Stimulated activated naive B cell treated with anti-CD40 and anti-IgM and Interleukin-4, amounts not matched to agents 10 μg/mL and 1 μg/mL and 100 μg/mL, for 72 hours (primary cell): Measurements from ENCODE around the gene MINAR1.
"Not testable (repeated sequence)": the region's sequence is repeated elsewhere in the genome, so short reads cannot be mapped to it uniquely, and the experiment has no call there.

ENCODE experiments used
- ATAC-seq, 2 donors: fragments of 150-1000 bp; cut with Tn5 transposase; replicated peaks; 2 replicates each; pipeline ENCODE4 v1.10.0; 2021; ENCODE audit warnings: moderate library complexity in 1 of 2
- DNase-seq: peaks from one replicate; pipeline ENCODE4 v3.0.0; 2021
- H3K27ac Mint-ChIP-seq: one replicate; pipeline ENCODE4 v1.8.0; 2022; ENCODE audit warnings: mild to moderate bottlenecking, mixed read lengths
- H3K27me3 Mint-ChIP-seq, 2 donors: one replicate each; pipeline ENCODE4 v1.8.0; 2022; ENCODE audit warnings: mixed read lengths in 2 of 2
- H3K36me3 Mint-ChIP-seq, 2 donors: one replicate each; pipeline ENCODE4 v1.8.0; 2022; ENCODE audit warnings: mixed read lengths in 2 of 2, mild to moderate bottlenecking in 1 of 2
- H3K4me1 Mint-ChIP-seq, 2 donors: one replicate each; pipeline ENCODE4 v1.8.0; 2022; ENCODE audit warnings: mixed read lengths in 2 of 2, mild to moderate bottlenecking in 1 of 2
- H3K4me3 Mint-ChIP-seq, 2 donors: one replicate each; pipeline ENCODE4 v1.8.0; 2022; ENCODE audit warnings: mild to moderate bottlenecking in 2 of 2, mixed read lengths in 2 of 2, moderate library complexity in 1 of 2
- H3K9me3 Mint-ChIP-seq, 2 donors: one replicate each; pipeline ENCODE4 v1.8.0; 2022; ENCODE audit warnings: mixed read lengths in 2 of 2, mild to moderate bottlenecking in 1 of 2

Gene MINAR1

DNA sequence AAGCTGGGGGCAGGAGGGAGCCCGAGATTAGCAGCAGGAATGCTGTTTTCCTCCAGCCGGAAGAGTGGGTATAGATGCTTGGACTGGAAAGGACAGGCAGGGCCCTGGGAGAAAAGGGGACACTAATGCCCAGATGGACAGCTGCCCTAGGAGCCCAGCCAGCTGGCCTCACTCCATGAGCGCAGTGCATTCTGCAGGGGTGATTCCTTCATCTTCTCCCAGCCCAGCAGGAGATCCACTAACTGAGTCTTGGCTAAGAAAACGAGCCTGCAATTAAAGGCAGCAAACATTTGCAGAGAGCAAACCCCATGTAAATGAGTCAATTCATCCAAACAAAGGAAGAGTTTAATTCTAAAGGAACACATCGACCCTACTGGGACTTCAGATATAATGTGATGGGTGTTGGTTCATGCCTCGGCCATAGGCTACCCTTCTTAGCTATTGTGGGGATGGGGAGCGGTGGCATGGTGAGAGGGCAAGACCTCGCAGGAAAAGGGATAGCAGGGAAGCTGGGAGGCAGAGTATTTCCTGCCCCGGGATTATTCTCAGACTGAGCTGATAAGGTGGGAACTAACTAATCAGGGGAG, 13.3 kb upstream of the MINAR1 start:
- ATAC-seq = no peak
- Mint-ChIP-seq H3K27ac (no peak overlapping the region), H3K9me3 (no peaks in the 10 kb centered on the region), H3K4me1 (no peaks in the 10 kb centered on the region), H3K27me3 (no peaks in the 10 kb centered on the region), H3K36me3 (peaks cover 2 to 22% of the 10 kb centered on the region in 2 donors), H3K4me3 (no peak overlapping the region)
- DNase-seq = no peak

DNA sequence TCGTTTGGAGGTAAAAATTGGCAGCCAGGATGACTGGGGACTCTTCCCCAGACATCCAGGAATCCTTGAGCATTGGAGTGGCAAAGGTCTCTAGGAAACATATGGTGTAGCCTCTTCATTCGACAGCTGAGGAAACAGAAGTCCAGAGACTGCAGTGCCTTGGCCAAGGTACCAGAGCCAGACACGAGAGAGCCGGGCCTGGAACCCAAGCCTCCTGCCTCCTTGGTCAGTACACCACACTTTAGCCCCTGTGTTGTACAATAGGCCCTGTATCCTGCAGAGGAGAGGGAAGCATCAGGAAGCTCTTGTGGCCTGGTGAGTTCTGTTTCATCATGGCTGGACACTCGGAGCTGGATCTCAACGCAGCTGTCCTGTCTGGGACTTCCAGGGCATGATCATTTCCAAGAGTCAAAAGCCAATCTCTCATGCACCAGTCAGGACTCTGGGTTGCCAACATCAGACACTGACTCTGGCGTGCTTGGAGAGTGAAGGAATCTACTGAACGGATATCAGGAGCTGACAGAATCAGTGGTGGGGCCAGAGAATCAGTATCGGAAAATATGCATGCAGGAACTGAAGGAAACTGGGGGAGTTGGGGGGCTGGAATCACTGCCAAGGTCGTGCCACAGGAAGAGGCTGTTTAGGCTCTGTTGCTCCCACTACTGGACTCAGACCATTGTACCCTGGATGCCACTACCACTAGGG, 6.4 kb upstream of the MINAR1 start:
- Mint-ChIP-seq H3K4me1 (no peaks in the 10 kb centered on the region), H3K27me3 (peaks cover 33 to 39% of the 10 kb centered on the region in 2 donors), H3K36me3 (peaks cover 5 to 9% of the 10 kb centered on the region in 2 donors), H3K27ac (no peak overlapping the region), H3K4me3 (no peak overlapping the region), H3K9me3 (no peaks in the 10 kb centered on the region)
- DNase-seq (no peak), ATAC-seq (no peak)

DNA sequence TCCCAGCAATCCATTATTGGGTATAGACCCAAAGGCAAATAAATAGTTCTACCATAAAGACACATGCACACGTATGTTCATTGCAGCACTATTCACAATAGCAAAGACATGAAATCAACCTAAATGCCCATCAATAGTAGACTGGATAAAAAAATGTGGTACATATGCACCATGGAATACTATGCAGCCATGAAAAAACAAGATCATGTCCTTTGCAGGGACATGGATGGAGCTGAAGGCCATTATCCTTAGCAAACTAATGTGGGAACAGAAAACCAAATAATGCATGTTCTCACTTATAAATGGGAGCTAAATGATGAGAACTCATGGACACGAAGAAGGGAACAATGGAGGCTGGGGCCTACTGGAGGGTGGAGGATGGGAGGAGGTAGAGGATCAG, 5.2 kb upstream of the MINAR1 start:
- not testable (repeated sequence) for H3K27ac Mint-ChIP-seq, ATAC-seq, DNase-seq, H3K36me3 Mint-ChIP-seq, H3K4me1 Mint-ChIP-seq, H3K9me3 Mint-ChIP-seq, H3K4me3 Mint-ChIP-seq
- H3K27me3 Mint-ChIP-seq = peaks cover 40 to 45% of the 10 kb centered on the region in 2 donors

DNA sequence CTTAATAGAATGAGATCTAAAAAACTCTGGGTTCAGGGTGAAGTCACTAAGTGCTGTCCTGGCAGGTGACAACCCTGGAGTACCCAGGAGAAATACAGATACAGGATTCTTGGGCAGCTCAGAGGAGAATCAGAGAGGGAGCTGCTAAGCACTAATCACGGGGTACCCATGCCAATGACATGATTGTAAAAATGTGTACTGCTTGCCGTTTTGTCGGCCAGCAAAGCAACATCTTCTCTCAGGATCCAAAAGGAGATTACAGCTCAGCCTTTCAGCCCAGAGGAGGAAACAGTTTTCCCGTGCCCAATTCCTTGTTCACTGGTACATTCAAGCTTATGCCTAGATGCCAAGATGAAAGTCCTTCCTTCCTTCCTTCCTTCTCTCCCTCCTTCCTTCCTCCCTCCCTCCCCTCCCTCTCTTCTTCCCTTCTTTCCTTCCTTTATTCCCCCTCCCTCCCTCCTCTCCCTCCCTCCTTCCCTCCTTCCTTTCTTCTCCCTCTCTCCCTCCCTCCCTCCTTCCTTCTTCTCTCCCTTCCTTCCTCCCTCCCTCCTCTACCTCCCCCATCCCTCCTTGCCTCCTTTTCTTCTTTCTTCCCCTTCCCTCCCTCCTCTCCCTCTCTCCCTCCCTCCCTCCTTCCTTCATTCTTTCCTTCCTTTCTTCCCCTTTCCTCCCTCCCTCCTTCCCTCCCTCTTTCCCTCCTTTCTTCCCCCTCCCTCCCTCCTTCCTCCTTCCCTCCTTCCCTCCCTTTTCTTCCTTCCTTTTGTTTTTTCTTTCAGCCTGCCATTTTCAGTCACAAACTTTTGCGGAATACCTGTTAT, 4.1 kb upstream of the MINAR1 start:
- Mint-ChIP-seq H3K27ac (no peak overlapping the region), H3K9me3 (no peaks in the 10 kb centered on the region), H3K4me1 (peaks cover 5 to 14% of the 10 kb centered on the region in 2 donors), H3K4me3 (no peak overlapping the region), H3K36me3 (peaks cover 6 to 8% of the 10 kb centered on the region in 2 donors), H3K27me3 (peaks cover 48 to 55% of the 10 kb centered on the region in 2 donors)
- no peak for DNase-seq
- no peak for ATAC-seq

DNA sequence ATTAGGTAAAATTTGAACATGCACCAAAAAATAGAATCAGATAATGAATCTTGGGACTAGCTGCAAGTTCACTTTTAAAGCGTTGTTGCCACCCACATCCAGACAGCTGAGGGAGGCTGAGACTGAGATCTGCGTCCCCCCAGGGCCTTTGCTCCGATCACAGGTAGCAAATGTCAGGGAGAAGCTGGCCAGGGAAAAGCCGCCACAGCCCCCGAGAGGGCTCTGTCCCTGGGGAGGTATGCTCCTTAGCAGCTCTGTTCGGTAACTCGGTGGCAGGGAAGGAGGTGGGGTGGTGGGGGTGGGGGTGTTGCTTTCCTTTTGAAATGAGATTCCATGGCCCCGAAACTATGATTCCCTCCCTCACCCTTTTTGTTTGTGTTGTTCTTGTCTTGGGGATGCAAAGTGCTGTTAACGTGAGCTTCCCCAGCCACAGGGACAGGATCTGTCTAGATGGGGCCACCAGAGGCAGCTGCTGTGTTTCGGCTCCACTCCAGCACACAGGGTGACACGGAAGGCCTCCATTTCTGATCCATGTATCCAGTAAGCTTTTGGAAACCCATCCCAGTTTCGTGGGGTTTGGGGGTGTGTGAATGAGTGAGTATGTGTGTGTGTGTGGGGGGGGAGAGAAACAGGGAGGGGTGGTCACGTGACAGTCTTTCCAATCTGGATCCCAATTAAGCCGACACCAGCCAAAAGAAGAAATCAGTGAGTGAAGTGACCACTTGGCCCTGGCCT, 1.1 kb upstream of the MINAR1 start:
- DNase-seq (no peak), ATAC-seq (no peak)
- H3K27me3 Mint-ChIP-seq = peaks cover 67 to 80% of the 10 kb centered on the region in 2 donors
- H3K4me3 Mint-ChIP-seq = peak overlapping the region; percentile 74 to 77
- H3K4me1 Mint-ChIP-seq = peaks cover 5 to 14% of the 10 kb centered on the region in 2 donors
- no peaks in the 10 kb centered on the region for H3K9me3 Mint-ChIP-seq
- peaks cover 3 to 4% of the 10 kb centered on the region in 2 donors for H3K36me3 Mint-ChIP-seq
- peak overlapping the region; percentile 59 for H3K27ac Mint-ChIP-seq

DNA sequence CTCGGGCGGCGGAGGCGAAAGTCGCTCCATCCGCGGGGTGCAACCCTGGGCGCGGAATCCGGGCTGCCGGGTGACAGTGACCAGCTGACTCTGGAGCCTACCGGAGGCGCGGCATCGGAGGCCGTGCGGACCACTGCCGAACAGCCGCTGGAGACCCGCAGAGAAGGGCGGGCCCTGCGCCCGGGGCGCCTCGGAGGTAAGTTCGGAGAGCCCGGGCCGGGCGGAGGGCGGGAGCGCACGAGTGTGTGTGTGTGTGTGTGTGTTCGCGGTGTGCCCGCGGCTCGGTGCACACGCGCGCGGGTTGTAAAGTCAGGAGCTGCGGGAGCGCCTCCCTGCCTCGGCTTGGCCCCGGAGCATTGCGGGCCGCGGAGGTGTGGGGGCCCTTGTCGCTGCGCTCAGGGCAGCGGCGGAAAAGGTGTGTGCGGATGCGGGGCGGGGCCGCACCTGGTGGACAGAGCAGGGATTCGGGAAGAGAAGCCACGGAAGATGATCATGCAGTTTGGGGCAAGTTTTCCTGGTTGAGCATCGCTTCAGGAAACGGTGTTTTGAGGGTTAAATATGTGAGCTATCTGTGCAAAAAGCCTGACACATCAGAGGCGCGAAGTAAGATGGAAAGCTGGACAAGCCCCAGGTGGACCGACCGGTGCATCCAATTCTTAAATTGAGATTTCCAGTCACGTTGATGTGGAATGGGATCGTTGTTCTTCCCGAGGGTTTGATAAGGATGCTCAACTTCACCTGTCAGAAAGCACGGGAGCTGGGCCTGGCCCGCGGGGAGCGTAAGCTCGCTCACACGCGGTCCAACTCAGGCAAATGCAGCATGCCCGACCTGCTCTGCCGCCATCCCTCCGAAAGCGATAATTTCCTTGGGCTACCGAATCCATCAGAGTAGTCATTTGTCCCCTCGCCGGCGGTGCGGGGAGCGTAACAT, 474 bp downstream of the MINAR1 start:
- peak in 1 of 2 donors; percentile 3 for ATAC-seq
- Mint-ChIP-seq H3K4me3 (peak overlapping the region; percentile 40 to 53), H3K4me1 (peaks cover 5 to 14% of the 10 kb centered on the region in 2 donors), H3K9me3 (no peaks in the 10 kb centered on the region), H3K27me3 (peaks cover 67 to 80% of the 10 kb centered on the region in 2 donors), H3K27ac (no peak overlapping the region), H3K36me3 (peaks cover 2 to 3% of the 10 kb centered on the region in 2 donors)
- no peak for DNase-seq

DNA sequence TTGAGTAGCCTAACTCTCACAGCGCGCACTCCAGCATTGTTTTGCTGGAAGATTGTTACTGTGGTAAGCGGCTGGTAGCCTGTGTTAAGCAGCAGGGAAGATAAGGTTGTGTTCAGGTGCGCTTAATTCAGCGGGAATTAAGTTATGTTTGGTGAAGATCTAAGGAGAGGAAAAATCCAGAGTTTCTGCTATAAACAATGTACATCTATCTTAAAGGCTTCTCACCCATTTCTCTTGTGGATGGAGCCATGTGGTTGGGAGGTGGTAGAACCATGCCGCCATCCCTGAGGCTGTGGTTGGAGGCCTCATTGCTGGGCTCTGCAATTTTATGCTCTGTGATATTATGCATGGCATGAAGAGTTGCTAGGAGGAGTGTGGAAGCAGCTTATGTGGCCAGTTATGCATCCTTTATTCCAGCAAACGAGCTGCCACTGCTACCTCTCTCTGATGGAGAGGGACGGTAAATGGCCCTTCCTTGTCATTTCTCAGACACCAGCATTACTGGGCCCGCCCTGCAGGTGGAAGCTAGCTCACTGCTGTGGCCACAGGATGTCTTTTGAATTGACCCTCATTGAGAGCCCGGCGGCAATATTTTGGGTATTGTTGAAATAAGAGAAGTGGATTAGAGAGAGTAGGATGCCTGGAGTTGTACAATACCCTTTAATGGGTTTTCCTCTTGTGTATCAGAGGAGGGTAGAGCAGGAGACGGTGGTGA, 1.3 kb downstream of the MINAR1 start:
- no peak overlapping the region for H3K4me3 Mint-ChIP-seq
- peaks cover 5 to 14% of the 10 kb centered on the region in 2 donors for H3K4me1 Mint-ChIP-seq
- no peak overlapping the region for H3K27ac Mint-ChIP-seq
- no peak for ATAC-seq
- H3K27me3 Mint-ChIP-seq = peaks cover 61 to 73% of the 10 kb centered on the region in 2 donors
- peaks cover 2 to 3% of the 10 kb centered on the region in 2 donors for H3K36me3 Mint-ChIP-seq
- DNase-seq = no peak
- no peaks in the 10 kb centered on the region for H3K9me3 Mint-ChIP-seq

DNA sequence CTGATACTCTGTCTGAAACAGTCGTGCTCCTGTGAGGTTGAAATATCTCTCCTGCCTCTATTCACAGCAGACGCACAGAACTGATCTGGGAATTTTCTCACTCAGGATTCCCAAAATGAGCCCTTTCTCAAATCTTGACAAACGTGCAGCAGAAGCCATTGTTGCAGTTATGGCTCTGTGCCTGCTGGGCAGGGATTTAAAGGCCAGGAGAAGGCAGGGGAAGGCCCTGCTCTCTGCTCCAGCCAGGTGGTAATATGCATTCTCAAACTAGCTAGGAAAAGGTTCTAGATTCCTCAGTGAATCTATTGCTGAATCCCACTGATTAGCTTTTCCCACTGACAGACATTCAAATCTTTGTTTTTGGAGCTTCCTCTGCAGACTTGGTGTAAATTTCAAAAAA, 2.2 kb downstream of the MINAR1 start:
- H3K4me3 Mint-ChIP-seq = no peak overlapping the region
- H3K27ac Mint-ChIP-seq = no peak overlapping the region
- peaks cover 5 to 14% of the 10 kb centered on the region in 2 donors for H3K4me1 Mint-ChIP-seq
- H3K9me3 Mint-ChIP-seq = no peaks in the 10 kb centered on the region
- DNase-seq (no peak), ATAC-seq (no peak)
- peaks cover 54 to 64% of the 10 kb centered on the region in 2 donors for H3K27me3 Mint-ChIP-seq
- H3K36me3 Mint-ChIP-seq = peaks cover 2 to 3% of the 10 kb centered on the region in 2 donors

DNA sequence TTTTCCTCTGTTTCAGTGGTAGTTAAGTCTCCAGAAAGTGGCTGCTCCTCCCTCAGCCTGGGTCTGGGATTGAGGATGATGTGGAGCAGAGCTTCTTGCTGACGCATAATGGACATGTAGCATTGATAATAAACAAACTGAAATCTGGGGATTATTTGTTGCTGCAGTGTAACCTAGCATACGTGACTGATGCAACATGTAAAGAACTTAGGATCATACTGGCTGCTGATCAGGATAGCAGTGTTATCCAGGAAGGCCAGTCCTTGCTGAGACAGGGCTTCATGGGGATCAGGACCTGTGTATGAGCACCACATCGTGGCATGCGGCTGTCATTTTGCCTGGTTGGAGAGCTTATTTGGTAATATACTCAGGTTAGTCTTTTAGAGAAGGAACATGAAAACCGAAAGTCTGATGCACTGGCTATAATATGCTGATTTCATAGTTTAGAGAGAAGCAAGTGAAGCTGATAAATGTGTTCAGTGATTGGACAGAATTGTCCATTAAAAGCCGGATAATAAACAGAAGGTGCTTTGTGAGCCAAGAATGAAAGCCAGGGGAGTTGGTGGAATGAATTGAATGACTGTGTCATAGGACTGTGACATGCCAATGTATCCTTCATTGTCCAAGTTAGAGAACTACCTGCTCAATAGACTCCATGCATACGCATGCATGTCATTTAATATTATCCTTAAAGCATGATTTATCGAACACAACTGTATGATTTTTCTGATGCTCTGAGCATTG, 4.1 kb downstream of the MINAR1 start:
- peaks cover 3 to 11% of the 10 kb centered on the region in 2 donors for H3K4me1 Mint-ChIP-seq
- H3K36me3 Mint-ChIP-seq = peaks cover under 1 to 1% of the 10 kb centered on the region in 2 donors
- H3K4me3 Mint-ChIP-seq = no peak overlapping the region
- ATAC-seq (no peak), DNase-seq (no peak)
- peaks cover 40 to 50% of the 10 kb centered on the region in 2 donors for H3K27me3 Mint-ChIP-seq
- H3K9me3 Mint-ChIP-seq = no peaks in the 10 kb centered on the region
- H3K27ac Mint-ChIP-seq = no peak overlapping the region

DNA sequence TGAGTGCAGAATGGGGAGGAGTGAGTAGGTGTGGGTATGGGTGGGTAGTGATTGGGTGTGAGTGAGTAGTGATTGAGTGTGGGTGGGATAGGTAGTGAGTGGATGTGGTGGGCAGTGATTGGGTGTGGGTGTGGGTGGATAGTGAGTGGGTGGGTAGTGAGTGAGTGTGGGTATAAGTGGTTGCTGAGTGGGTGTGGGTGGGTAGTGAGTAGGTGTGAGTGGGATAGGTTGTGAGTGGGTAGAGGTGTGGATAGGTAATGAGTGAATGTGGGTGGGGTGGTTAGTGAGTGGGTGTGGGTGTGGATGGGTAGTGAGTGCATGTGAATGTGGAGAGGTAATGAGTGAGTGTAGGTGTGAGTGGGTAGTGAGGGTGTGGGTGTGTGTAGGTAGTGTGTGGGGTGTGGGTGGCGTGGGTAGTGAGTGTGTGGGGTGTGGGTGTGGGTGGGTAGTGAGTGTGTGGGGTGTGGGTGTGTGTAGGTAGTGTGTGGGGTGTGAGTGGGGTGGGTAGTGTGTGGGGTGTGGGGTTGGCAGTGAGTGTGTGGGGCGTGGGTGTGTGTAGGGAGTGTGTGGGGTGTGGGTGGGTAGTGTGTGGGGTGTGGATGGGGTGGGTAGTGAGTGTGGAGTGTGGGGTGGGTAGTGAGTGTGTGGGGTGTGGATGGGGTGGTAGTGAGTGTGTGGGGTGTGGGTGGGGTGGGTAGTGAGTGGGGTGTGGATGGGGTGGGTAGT, 5.3 kb downstream of the MINAR1 start:
- no peak for ATAC-seq
- no peak for DNase-seq
- Mint-ChIP-seq H3K9me3 (no peaks in the 10 kb centered on the region), H3K36me3 (no peaks in the 10 kb centered on the region), H3K4me1 (peaks cover 2 to 4% of the 10 kb centered on the region in 2 donors), H3K27ac (no peak overlapping the region), H3K27me3 (peaks cover 33 to 43% of the 10 kb centered on the region in 2 donors), H3K4me3 (no peak overlapping the region)

DNA sequence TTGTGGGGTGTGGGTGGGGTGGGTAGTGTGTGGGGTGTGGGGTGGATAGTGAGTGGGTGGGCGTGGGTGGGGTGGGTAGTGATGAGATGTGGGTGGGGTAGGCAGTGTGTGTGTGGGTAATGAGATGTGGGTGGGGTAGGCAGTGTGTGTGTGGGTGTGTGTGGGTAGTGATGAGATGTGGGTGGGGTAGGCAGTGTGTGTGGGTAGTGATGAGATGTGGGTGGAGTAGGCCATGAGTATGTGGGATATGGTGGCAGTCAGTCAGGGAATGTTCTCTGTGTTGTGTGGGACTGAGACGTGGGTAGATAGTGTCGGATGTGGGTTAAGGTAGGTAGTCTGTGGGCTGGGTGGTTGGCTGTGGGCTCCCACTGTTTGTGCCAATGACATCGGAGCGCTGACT, 7.1 kb downstream of the MINAR1 start:
- H3K9me3 Mint-ChIP-seq = no peaks in the 10 kb centered on the region
- no peak overlapping the region for H3K27ac Mint-ChIP-seq
- H3K36me3 Mint-ChIP-seq = no peaks in the 10 kb centered on the region
- no peak for ATAC-seq
- H3K4me3 Mint-ChIP-seq = no peak overlapping the region
- H3K4me1 Mint-ChIP-seq = no peaks in the 10 kb centered on the region
- DNase-seq = no peak
- H3K27me3 Mint-ChIP-seq = peaks cover 15 to 27% of the 10 kb centered on the region in 2 donors
